IMR-90 (cell line): ENCODE results near the gene ESR2.

Experiments
- BHLHE40 ChIP-seq: fragments of 150-350 bp; IDR thresholded peaks from 2 replicates; pipeline ENCODE4 v1.6.1; 2016; ENCODE audit warnings: mild to moderate bottlenecking, low read depth, low read length
- CEBPB ChIP-seq: IDR thresholded peaks from 2 replicates; pipeline ENCODE4 v1.6.1; 2012; ENCODE audit warnings: low read depth, low read length, improper control_type of control experiment
- CHD1 ChIP-seq: IDR thresholded peaks from 2 replicates; pipeline ENCODE4 v1.6.1; 2012; ENCODE audit warnings: low read depth, low read length, improper control_type of control experiment
- CTCF ChIP-seq: conservative IDR thresholded peaks from 2 replicates; pipeline ENCODE4 v1.5.1; 2012; ENCODE audit warnings: mild to moderate bottlenecking, low read depth, low read length, improper control_type of control experiment
- MAFK ChIP-seq: IDR thresholded peaks from 2 replicates; pipeline ENCODE4 v1.6.1; 2012; ENCODE audit warnings: low read depth, low read length, improper control_type of control experiment
- MAZ ChIP-seq: IDR thresholded peaks from 2 replicates; pipeline ENCODE4 v1.6.1; 2012; ENCODE audit warnings: low read depth, mild to moderate bottlenecking, low read length, improper control_type of control experiment, moderate library complexity, borderline replicate concordance
- MXI1 ChIP-seq: IDR thresholded peaks from 2 replicates; pipeline ENCODE4 v1.6.1; 2012; ENCODE audit warnings: low read depth, mild to moderate bottlenecking, low read length, moderate library complexity, borderline replicate concordance
- NFE2L2 ChIP-seq: fragments of 150-350 bp; IDR thresholded peaks from 2 replicates; pipeline ENCODE4 v1.6.1; 2016; ENCODE audit warnings: low read depth, mild to moderate bottlenecking, low read length
- POLR2A ChIP-seq: IDR thresholded peaks from 2 replicates; pipeline ENCODE4 v1.6.1; 2012; ENCODE audit warnings: mild to moderate bottlenecking, low read depth, low read length
- RCOR1 ChIP-seq: IDR thresholded peaks from 2 replicates; pipeline ENCODE4 v1.6.1; 2012; ENCODE audit warnings: mild to moderate bottlenecking, low read length, improper control_type of control experiment; ENCODE audit not compliant: insufficient replicate concordance
- RFX5 ChIP-seq: IDR thresholded peaks from 2 replicates; pipeline ENCODE4 v1.8.0; 2012; ENCODE audit warnings: low read depth, mild to moderate bottlenecking, low read length, moderate library complexity
- SMC3 ChIP-seq: fragments of 150-350 bp; IDR thresholded peaks from 2 replicates; pipeline ENCODE4 v1.6.1; 2016; ENCODE audit warnings: low read depth, mild to moderate bottlenecking, antibody characterized with exemption, low read length, moderate library complexity
- USF2 ChIP-seq: fragments of 150-350 bp; IDR thresholded peaks from 2 replicates; pipeline ENCODE4 v1.6.1; 2017; ENCODE audit warnings: mild to moderate bottlenecking, antibody characterized with exemption, low read length, low read depth
- TF ChIP-seq, protein P1 (sequence below): fragments of 150-350 bp; IDR thresholded peaks from 2 replicates; pipeline ENCODE4 v1.6.1; 2016; ENCODE audit warnings: low read depth, mild to moderate bottlenecking, low read length, moderate library complexity, borderline replicate concordance

- TF ChIP-seq CTCF, result no peak
- TF ChIP-seq POLR2A, result no peak
- no peak for TF ChIP-seq BHLHE40
- no peak for TF ChIP-seq NFE2L2
- TF ChIP-seq MAZ, result no peak
- no peak for TF ChIP-seq RFX5
- no peak for TF ChIP-seq RCOR1
- TF ChIP-seq, protein P1, sequence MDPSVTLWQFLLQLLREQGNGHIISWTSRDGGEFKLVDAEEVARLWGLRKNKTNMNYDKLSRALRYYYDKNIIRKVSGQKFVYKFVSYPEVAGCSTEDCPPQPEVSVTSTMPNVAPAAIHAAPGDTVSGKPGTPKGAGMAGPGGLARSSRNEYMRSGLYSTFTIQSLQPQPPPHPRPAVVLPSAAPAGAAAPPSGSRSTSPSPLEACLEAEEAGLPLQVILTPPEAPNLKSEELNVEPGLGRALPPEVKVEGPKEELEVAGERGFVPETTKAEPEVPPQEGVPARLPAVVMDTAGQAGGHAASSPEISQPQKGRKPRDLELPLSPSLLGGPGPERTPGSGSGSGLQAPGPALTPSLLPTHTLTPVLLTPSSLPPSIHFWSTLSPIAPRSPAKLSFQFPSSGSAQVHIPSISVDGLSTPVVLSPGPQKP, result no peak
- no peak for TF ChIP-seq MAFK
- TF ChIP-seq USF2, result no peak
- no peak for TF ChIP-seq CHD1
- TF ChIP-seq CEBPB, result no peak
- TF ChIP-seq MXI1, result no peak
- TF ChIP-seq SMC3, result no peak
Observed at GRCh38 chr14:64112867-64113678, 181.1 kb downstream of the ESR2 start.
